ENCODE measurements around the gene GNB4. TPM values are rescaled to one million over a fixed set of nuclear protein-coding genes. Genes with fewer than 3 reads are reported as not detected.

GNB4 gene
- total RNA-seq, 1 experiment from 2014 or later = 83.3 TPM

DNA sequence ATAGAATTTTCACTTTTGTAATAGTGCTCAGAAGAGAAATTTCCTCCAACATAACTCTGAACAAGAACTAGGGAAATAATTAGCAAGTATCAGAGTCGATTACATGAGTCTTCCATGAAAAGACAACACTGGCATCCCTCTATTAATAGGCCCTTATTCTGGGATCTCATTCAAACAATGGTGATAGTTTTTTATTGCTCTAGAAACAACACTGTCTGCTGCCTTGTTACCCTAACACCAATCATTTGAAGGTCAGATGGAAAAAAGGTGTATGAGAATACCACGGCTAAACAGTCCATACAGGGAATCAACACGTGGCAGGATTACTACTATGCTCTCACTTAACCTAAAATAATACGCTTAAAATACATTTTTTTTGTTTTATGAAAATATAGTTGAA lies 35.9 kb downstream of the GNB4 start:
- Histone ChIP-seq H3K4me1 (ENCODE audit: insufficient read depth, low read length, poor library complexity, severe bottlenecking) (no peaks in the 10 kb centered on the region), H3K27ac (ENCODE audit: low read depth, low read length, poor library complexity, severe bottlenecking) (no peak overlapping the region), H3K4me3 (ENCODE audit: low read depth, low read length, poor library complexity, severe bottlenecking) (no peak overlapping the region), H3K9me3 (ENCODE audit: low read depth, low read length, poor library complexity, severe bottlenecking) (no peaks in the 10 kb centered on the region), H3K27me3 (replicated peaks; ENCODE audit: insufficient read depth, low read depth, low read length, poor library complexity) (no peaks in the 10 kb centered on the region), H3K36me3 (ENCODE audit: insufficient read depth, low read length, poor library complexity, severe bottlenecking) (peaks cover 49% of the 10 kb centered on the region)
- intact Hi-C loops (cut with micrococcal nuclease; ENCODE audit: unreplicated experiment) = no loop called here
- no peak for DNase-seq (ENCODE audit: low spot score)
- ChIA-PET POLR2A (ENCODE audit: low non-redundant PET) (no interaction called here), CTCF (no interaction called here)
- BruUV-seq (replicated peaks) = no TSS peak
- no peak for TF ChIP-seq EZH2 (IDR thresholded peaks at IDR 0.05; ENCODE audit: borderline replicate concordance, low read depth, low read length, poor library complexity, severe bottlenecking)
- TF ChIP-seq, protein P1, sequence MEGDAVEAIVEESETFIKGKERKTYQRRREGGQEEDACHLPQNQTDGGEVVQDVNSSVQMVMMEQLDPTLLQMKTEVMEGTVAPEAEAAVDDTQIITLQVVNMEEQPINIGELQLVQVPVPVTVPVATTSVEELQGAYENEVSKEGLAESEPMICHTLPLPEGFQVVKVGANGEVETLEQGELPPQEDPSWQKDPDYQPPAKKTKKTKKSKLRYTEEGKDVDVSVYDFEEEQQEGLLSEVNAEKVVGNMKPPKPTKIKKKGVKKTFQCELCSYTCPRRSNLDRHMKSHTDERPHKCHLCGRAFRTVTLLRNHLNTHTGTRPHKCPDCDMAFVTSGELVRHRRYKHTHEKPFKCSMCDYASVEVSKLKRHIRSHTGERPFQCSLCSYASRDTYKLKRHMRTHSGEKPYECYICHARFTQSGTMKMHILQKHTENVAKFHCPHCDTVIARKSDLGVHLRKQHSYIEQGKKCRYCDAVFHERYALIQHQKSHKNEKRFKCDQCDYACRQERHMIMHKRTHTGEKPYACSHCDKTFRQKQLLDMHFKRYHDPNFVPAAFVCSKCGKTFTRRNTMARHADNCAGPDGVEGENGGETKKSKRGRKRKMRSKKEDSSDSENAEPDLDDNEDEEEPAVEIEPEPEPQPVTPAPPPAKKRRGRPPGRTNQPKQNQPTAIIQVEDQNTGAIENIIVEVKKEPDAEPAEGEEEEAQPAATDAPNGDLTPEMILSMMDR (conservative IDR thresholded peaks at IDR 0.05; ENCODE audit: low read depth, low read length) = no peak

DNA sequence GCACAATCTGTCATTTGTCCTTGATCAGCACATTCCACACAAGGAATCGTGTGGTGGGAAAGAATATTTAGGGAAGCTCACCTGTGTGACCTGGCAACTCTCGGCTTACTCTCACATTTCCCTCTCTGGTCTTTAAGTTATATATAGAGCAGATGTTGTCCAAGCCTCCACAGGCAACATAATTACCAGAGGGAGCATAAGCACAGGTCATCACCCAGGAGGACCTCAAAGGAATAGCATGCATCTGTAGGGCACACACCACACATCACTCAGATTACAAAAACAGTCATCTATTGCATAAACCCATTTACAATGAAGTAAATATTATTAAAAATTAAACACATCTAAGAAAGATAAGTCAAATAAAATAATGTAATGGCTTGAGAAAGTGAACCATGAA lies 36.5 kb downstream of the GNB4 start:
- H3K4me3 ChIP-seq (ENCODE audit: low read depth, low read length, poor library complexity, severe bottlenecking) = no peak overlapping the region
- intact Hi-C loops (cut with micrococcal nuclease; ENCODE audit: unreplicated experiment) = no loop called here
- H3K27ac ChIP-seq (ENCODE audit: low read depth, low read length, poor library complexity, severe bottlenecking) = no peak overlapping the region
- no peak for DNase-seq (ENCODE audit: low spot score)
- ChIA-PET CTCF (no interaction called here), POLR2A (ENCODE audit: low non-redundant PET) (no interaction called here)
- H3K9me3 ChIP-seq (ENCODE audit: low read depth, low read length, poor library complexity, severe bottlenecking) = no peaks in the 10 kb centered on the region
- H3K36me3 ChIP-seq (ENCODE audit: insufficient read depth, low read length, poor library complexity, severe bottlenecking) = peaks cover 49% of the 10 kb centered on the region
- TF ChIP-seq EZH2 (IDR thresholded peaks at IDR 0.05; ENCODE audit: borderline replicate concordance, low read depth, low read length, poor library complexity, severe bottlenecking) = no peak
- TF ChIP-seq, protein P1 (conservative IDR thresholded peaks at IDR 0.05; ENCODE audit: low read depth, low read length) = no peak
- no peaks in the 10 kb centered on the region for H3K4me1 ChIP-seq (ENCODE audit: insufficient read depth, low read length, poor library complexity, severe bottlenecking)
- no TSS peak for BruUV-seq (replicated peaks)
- H3K27me3 ChIP-seq (replicated peaks; ENCODE audit: insufficient read depth, low read depth, low read length, poor library complexity) = no peaks in the 10 kb centered on the region

GRCh38 chr3:179410999-179411398 lies 40.3 kb downstream of the GNB4 start:
- POLR2A ChIA-PET (ENCODE audit: low non-redundant PET) = no interaction called here
- H3K27ac ChIP-seq (ENCODE audit: low read depth, low read length, poor library complexity, severe bottlenecking) = no peak overlapping the region
- intact Hi-C loops (cut with micrococcal nuclease; ENCODE audit: unreplicated experiment) = no loop called here
- H3K9me3 ChIP-seq (ENCODE audit: low read depth, low read length, poor library complexity, severe bottlenecking) = no peaks in the 10 kb centered on the region
- H3K36me3 ChIP-seq (ENCODE audit: insufficient read depth, low read length, poor library complexity, severe bottlenecking) = peaks cover 24% of the 10 kb centered on the region
- H3K4me1 ChIP-seq (ENCODE audit: insufficient read depth, low read length, poor library complexity, severe bottlenecking) = no peaks in the 10 kb centered on the region
- no TSS peak for BruUV-seq (replicated peaks)
- CTCF ChIA-PET = no interaction called here
- DNase-seq (ENCODE audit: low spot score) = no peak
- no peak overlapping the region for H3K4me3 ChIP-seq (ENCODE audit: low read depth, low read length, poor library complexity, severe bottlenecking)
- no peak for TF ChIP-seq EZH2 (IDR thresholded peaks at IDR 0.05; ENCODE audit: borderline replicate concordance, low read depth, low read length, poor library complexity, severe bottlenecking)
- TF ChIP-seq, protein P1 (conservative IDR thresholded peaks at IDR 0.05; ENCODE audit: low read depth, low read length) = no peak
- H3K27me3 ChIP-seq (replicated peaks; ENCODE audit: insufficient read depth, low read depth, low read length, poor library complexity) = no peaks in the 10 kb centered on the region
